Hepatocyte (in vitro differentiated cells): ENCODE results near the gene ZNF71. TPM values are rescaled to one million over a fixed set of nuclear protein-coding genes. Genes with fewer than 3 reads are reported as not detected.

Experiments used
- DNase-seq: peaks from one replicate; pipeline ENCODE4 v3.0.0-alpha.2; 2016; ENCODE audit warnings: low spot score
- H2AFZ ChIP-seq: fragments of 200-600 bp; sonication (generic); 2 replicates; pipeline ENCODE4 v1.6.0; 2016; ENCODE audit warnings: antibody characterized with exemption, mild to moderate bottlenecking
- H3K27ac ChIP-seq: fragments of 200-600 bp; sonication (generic); 2 replicates; pipeline ENCODE4 v1.5.1; 2016; ENCODE audit warnings: mild to moderate bottlenecking
- H3K27me3 ChIP-seq: fragments of 200-600 bp; sonication (generic); 2 replicates; pipeline ENCODE4 v1.6.1; 2016
- H3K36me3 ChIP-seq: fragments of 200-600 bp; sonication (generic); replicated peaks from 2 replicates; pipeline ENCODE4 v1.5.1; 2016; ENCODE audit warnings: low read depth; ENCODE audit not compliant: insufficient read depth
- H3K4me1 ChIP-seq: fragments of 200-600 bp; sonication (generic); 2 replicates; pipeline ENCODE4 v1.5.1; 2016; ENCODE audit warnings: mild to moderate bottlenecking, moderate library complexity; ENCODE audit not compliant: insufficient read depth
- H3K4me2 ChIP-seq: fragments of 200-600 bp; sonication (generic); 2 replicates; pipeline ENCODE4 v1.6.0; 2016
- H3K4me3 ChIP-seq: fragments of 200-600 bp; sonication (generic); 2 replicates; pipeline ENCODE4 v1.5.1; 2016; ENCODE audit warnings: mild to moderate bottlenecking
- H3K79me2 ChIP-seq: fragments of 200-600 bp; sonication (generic); 2 replicates; pipeline ENCODE4 v1.6.0; 2017; ENCODE audit warnings: mild to moderate bottlenecking
- H3K9me2 ChIP-seq: fragments of 200-600 bp; sonication (generic); replicated peaks from 2 replicates; pipeline ENCODE4 v1.6.0; 2017; ENCODE audit warnings: mild to moderate bottlenecking; ENCODE audit not compliant: insufficient read depth
- H3K9me3 ChIP-seq: fragments of 200-600 bp; sonication (generic); 2 replicates; pipeline ENCODE4 v1.5.1; 2016; ENCODE audit warnings: low read depth, mild to moderate bottlenecking
- H4K20me1 ChIP-seq: fragments of 200-600 bp; sonication (generic); 2 replicates; pipeline ENCODE4 v1.6.0; 2016; ENCODE audit warnings: mild to moderate bottlenecking; ENCODE audit not compliant: insufficient read depth, poor library complexity, severe bottlenecking
- CTCF ChIP-seq: fragments of 200-600 bp; sonication (generic); IDR thresholded peaks from 2 replicates; pipeline ENCODE4 v1.5.1; 2016; ENCODE audit warnings: antibody characterized with exemption, mild to moderate bottlenecking; ENCODE audit not compliant: poor library complexity
- EZH2 ChIP-seq: fragments of 200-600 bp; sonication (generic); IDR thresholded peaks from 2 replicates; pipeline ENCODE4 v1.6.1; 2016; ENCODE audit warnings: antibody characterized with exemption, mild to moderate bottlenecking, borderline replicate concordance
- EZH2phosphoT487 ChIP-seq: fragments of 200-600 bp; sonication (generic); IDR thresholded peaks from one replicate; pipeline ENCODE4 v1.6.1; 2018; ENCODE audit warnings: antibody characterized with exemption, mild to moderate bottlenecking, low read depth, moderate library complexity; ENCODE audit not compliant: unreplicated experiment, severe bottlenecking
- WGBS: methylation state at CpG from one replicate; pipeline ENCODE4 v1.1.6; 2016; ENCODE audit warnings: low lambda C conversion rate; ENCODE audit errors: missing lambda C conversion rate; 5-methylcytosine and 5-hydroxymethylcytosine counted together
- polyA plus RNA-seq: library from polyadenylated mRNA; unstranded; fragments of >200 nt; fragmentation: Nextera tagmentation; extraction: Ambion mirVana; gene quantifications from 2 replicates; pipeline ENCODE4 v1.2.1, GENCODE V29; 2016
- total RNA-seq: library from RNA; depleted of rRNA; stranded (reverse); fragments of >200 nt; gene quantifications from 2 replicates; pipeline ENCODE4 v1.2.3, GENCODE V29; 2014

Gene ZNF71
- total and polyA plus RNA-seq, 2 experiments from 2014 or later = 9.2 to 9.5 TPM

GRCh38 chr19:56639217-56639616 is 44.1 kb downstream of the ZNF71 start:
- Histone ChIP-seq H3K27ac (no peak overlapping the region), H3K9me3 (no peaks in the 10 kb centered on the region), H3K4me2 (no peak overlapping the region), H3K79me2 (no peaks in the 10 kb centered on the region), H3K4me3 (no peak overlapping the region), H3K4me1 (no peaks in the 10 kb centered on the region), H2AFZ (no peak overlapping the region), H3K27me3 (no peaks in the 10 kb centered on the region), H3K36me3 (no peaks in the 10 kb centered on the region), H4K20me1 (no peaks in the 10 kb centered on the region), H3K9me2 (no peaks in the 10 kb centered on the region)
- DNase-seq = no peak
- no peak for TF ChIP-seq EZH2
- TF ChIP-seq CTCF = no peak
- no peak for TF ChIP-seq EZH2phosphoT487
- WGBS = 92% methylated on average over 7 of the region's 7 CpGs

GRCh38 chr19:56642711-56643459 is 47.8 kb downstream of the ZNF71 start, which contains the start of gene SMIM17:
TSS of gene SMIM17 (plus strand) at chr19:56643159. CDS start at chr19:56645668, 2,509 bp downstream.
- no peaks in the 10 kb centered on the region for H3K4me1 ChIP-seq
- DNase-seq = no peak
- no peak within 1 kb of the TSS for H3K4me3 ChIP-seq
- no peaks in the 10 kb centered on the region for H3K9me2 ChIP-seq
- WGBS = 94% methylated on average over 34 of the region's 60 CpGs
- TF ChIP-seq CTCF (no peak), EZH2 (no peak), EZH2phosphoT487 (no peak)
- no peaks in the 10 kb centered on the region for H3K27me3 ChIP-seq
- no peaks in the 10 kb centered on the region for H3K79me2 ChIP-seq
- H2AFZ ChIP-seq = no peak within 1 kb of the TSS
- H3K9me3 ChIP-seq = no peaks in the 10 kb centered on the region
- H3K36me3 ChIP-seq = no peaks in the 10 kb centered on the region
- no peak within 1 kb of the TSS for H3K27ac ChIP-seq
- no peak within 1 kb of the TSS for H3K4me2 ChIP-seq
- no peaks in the 10 kb centered on the region for H4K20me1 ChIP-seq

- H3K36me3 ChIP-seq = no peaks in the 10 kb centered on the region
- no peak for TF ChIP-seq CTCF
- TF ChIP-seq EZH2 = no peak
- no peak for TF ChIP-seq EZH2phosphoT487
- H3K9me2 ChIP-seq = no peaks in the 10 kb centered on the region
- H3K9me3 ChIP-seq = no peaks in the 10 kb centered on the region
- H3K27ac ChIP-seq = no peak overlapping the region
- 90% methylated on average over 22 of the region's 25 CpGs for WGBS
- DNase-seq = no peak
- H2AFZ ChIP-seq = no peak overlapping the region
- H3K4me3 ChIP-seq = no peak overlapping the region
- no peaks in the 10 kb centered on the region for H3K27me3 ChIP-seq
- H4K20me1 ChIP-seq = no peaks in the 10 kb centered on the region
- no peaks in the 10 kb centered on the region for H3K79me2 ChIP-seq
- no peaks in the 10 kb centered on the region for H3K4me1 ChIP-seq
- H3K4me2 ChIP-seq = no peak overlapping the region
Measured at GRCh38 chr19:56643460-56643955, 48.4 kb downstream of the ZNF71 start.
